HepG2 (cell line): ENCODE measurements around the gene SIT1. TPM values are rescaled to one million over a fixed set of nuclear protein-coding genes. Genes with fewer than 3 reads are reported as not detected.

Experiments used
- CENPT ChIP-seq: sonication (generic); formaldehyde crosslinking; IDR thresholded peaks from 2 replicates; pipeline ENCODE4 v1.8.0; 2022; ENCODE audit warnings: low read depth, mild to moderate bottlenecking, moderate library complexity, missing genetic modification reagents
- ETV5 ChIP-seq: IDR thresholded peaks from 2 replicates; pipeline ENCODE4 v1.6.1; 2018; ENCODE audit warnings: missing biosample characterization, missing genetic modification reagents, inconsistent platforms, borderline replicate concordance
- FOXM1 ChIP-seq: sonication (generic); formaldehyde crosslinking; IDR thresholded peaks from 2 replicates; pipeline ENCODE4 v1.5.0; 2020; ENCODE audit warnings: missing genetic modification reagents
- HDAC1 ChIP-seq: sonication (generic); formaldehyde crosslinking; IDR thresholded peaks from 2 replicates; pipeline ENCODE4 v1.5.1; 2020; ENCODE audit warnings: mild to moderate bottlenecking, missing genetic modification reagents
- HNRNPH1 ChIP-seq: fragments of 200-400 bp; formaldehyde crosslinking; optimal IDR thresholded peaks from 2 replicates; pipeline ENCODE3; 2017; ENCODE audit warnings: mild to moderate bottlenecking, low read depth, low read length
- KDM4B ChIP-seq: sonication (generic); formaldehyde crosslinking; IDR thresholded peaks from 2 replicates; pipeline ENCODE4 v1.4.0; 2020; ENCODE audit warnings: missing genetic modification reagents
- KLF9 ChIP-seq: IDR thresholded peaks from 2 replicates; pipeline ENCODE4 v1.6.1; 2016; ENCODE audit warnings: low read depth
- NFKBIZ ChIP-seq: IDR thresholded peaks from 2 replicates; pipeline ENCODE4 v1.6.1; 2018; ENCODE audit warnings: missing genetic modification reagents, missing compliant biosample characterization
- SMYD3 ChIP-seq: sonication (generic); formaldehyde crosslinking; IDR thresholded peaks from 2 replicates; pipeline ENCODE4 v1.8.1; 2023; ENCODE audit warnings: mild to moderate bottlenecking, missing genetic modification reagents
- ZNF441 ChIP-seq: sonication (generic); formaldehyde crosslinking; IDR thresholded peaks from 2 replicates; pipeline ENCODE4 v1.7.0; 2021; ENCODE audit warnings: missing genetic modification reagents, borderline replicate concordance
- ZNF652 ChIP-seq: IDR thresholded peaks from 2 replicates; pipeline ENCODE4 v1.6.1; 2016; ENCODE audit warnings: low read depth, borderline replicate concordance
- ZNF724P ChIP-seq: sonication (generic); formaldehyde crosslinking; IDR thresholded peaks from 2 replicates; pipeline ENCODE4 v1.8.0; 2022; ENCODE audit warnings: missing genetic modification reagents, borderline replicate concordance
- ZNF781 ChIP-seq: sonication (generic); formaldehyde crosslinking; IDR thresholded peaks from 2 replicates; pipeline ENCODE4 v1.5.1; 2020; ENCODE audit warnings: borderline replicate concordance, mild to moderate bottlenecking, missing genetic modification reagents; ENCODE audit errors: not compliant biosample characterization
- ZNF788 ChIP-seq: sonication (generic); formaldehyde crosslinking; IDR thresholded peaks from 2 replicates; pipeline ENCODE4 v1.5.0; 2020; ENCODE audit warnings: mild to moderate bottlenecking, missing genetic modification reagents, borderline replicate concordance
- ZSCAN25 ChIP-seq: sonication (generic); formaldehyde crosslinking; IDR thresholded peaks from 2 replicates; pipeline ENCODE4 v1.8.0; 2022; ENCODE audit warnings: mild to moderate bottlenecking, missing genetic modification reagents
- ZSCAN30 ChIP-seq: sonication (generic); formaldehyde crosslinking; IDR thresholded peaks from 2 replicates; pipeline ENCODE4 v1.5.0; 2020; ENCODE audit warnings: mild to moderate bottlenecking, missing genetic modification reagents
- polyA plus RNA-seq, 8 experiments: library from polyadenylated mRNA; depleted of rRNA in 3 of 8; stranded (reverse) in 7 of 8; unstranded in 1 of 8; fragments of >200 nt; fragmentation: Illumina TruSeq in 4 of 8; extraction: Trizol in 4 of 8; gene quantifications; 2 replicates each; pipeline versions ENCODE4 v1.2.1 to v1.2.3, GENCODE V29; 2011 to 2016; ENCODE audit warnings: low read depth in 4 of 8, missing spikeins in 1 of 8, mixed read lengths in 1 of 8; ENCODE audit not compliant: insufficient read depth in 1 of 8
- total RNA-seq, 5 experiments: library from RNA; depleted of rRNA; stranded (reverse); fragments of >200 nt; fragmentation: Illumina TruSeq; extraction: Trizol; gene quantifications; 2 replicates each; pipeline ENCODE4 v1.2.3, GENCODE V29; 2016; ENCODE audit warnings: low read depth in 1 of 5
- TF ChIP-seq, protein P1 (sequence below): IDR thresholded peaks from 2 replicates; pipeline ENCODE4 v1.6.1; 2016; ENCODE audit warnings: low read depth, missing genetic modification reagents, missing compliant biosample characterization
- TF ChIP-seq, protein P2 (sequence below): sonication (generic); formaldehyde crosslinking; conservative IDR thresholded peaks from 2 replicates; pipeline ENCODE4 v1.8.0; 2022; ENCODE audit warnings: missing genetic modification reagents

SIT1 gene
- total and polyA plus RNA-seq, 2 of the 13 experiments (the other 11 are each of a cell fraction or from before 2014, with no cell fraction given) = 0.09 to 6.7 TPM

GRCh38 chr9:35603986-35604577 lies 46.6 kb downstream of the SIT1 start (continued):
- TF ChIP-seq SMYD3 (peak; percentile 78), HNRNPH1 (peak; percentile 73), ETV5 (CRISPR knock-in tag) (peak; percentile 78; the same call in 1 of the 2 replicates), ZNF781 (CRISPR knock-in tag) (peak; percentile 20), NFKBIZ (CRISPR knock-in tag) (0 out of 2 replicates have a peak, but pooled peaks have one; percentile 52), ZNF441 (peak; percentile 67), KLF9 (CRISPR knock-in tag) (peak; percentile 80; the same call in 1 of the 2 replicates), ZNF724P (CRISPR knock-in tag) (no peak; the same call in 1 of the 2 replicates), ZSCAN25 (no peak), KDM4B (CRISPR knock-in tag) (0 out of 2 replicates have a peak, but pooled peaks have one; percentile 7), ZSCAN30 (CRISPR knock-in tag) (no peak), ZNF652 (peak; percentile 83), FOXM1 (CRISPR knock-in tag) (no peak), HDAC1 (CRISPR knock-in tag) (peak; percentile 86), ZNF788 (CRISPR knock-in tag) (no peak), CENPT (CRISPR knock-in tag) (no peak)
- TF ChIP-seq, protein P1, sequence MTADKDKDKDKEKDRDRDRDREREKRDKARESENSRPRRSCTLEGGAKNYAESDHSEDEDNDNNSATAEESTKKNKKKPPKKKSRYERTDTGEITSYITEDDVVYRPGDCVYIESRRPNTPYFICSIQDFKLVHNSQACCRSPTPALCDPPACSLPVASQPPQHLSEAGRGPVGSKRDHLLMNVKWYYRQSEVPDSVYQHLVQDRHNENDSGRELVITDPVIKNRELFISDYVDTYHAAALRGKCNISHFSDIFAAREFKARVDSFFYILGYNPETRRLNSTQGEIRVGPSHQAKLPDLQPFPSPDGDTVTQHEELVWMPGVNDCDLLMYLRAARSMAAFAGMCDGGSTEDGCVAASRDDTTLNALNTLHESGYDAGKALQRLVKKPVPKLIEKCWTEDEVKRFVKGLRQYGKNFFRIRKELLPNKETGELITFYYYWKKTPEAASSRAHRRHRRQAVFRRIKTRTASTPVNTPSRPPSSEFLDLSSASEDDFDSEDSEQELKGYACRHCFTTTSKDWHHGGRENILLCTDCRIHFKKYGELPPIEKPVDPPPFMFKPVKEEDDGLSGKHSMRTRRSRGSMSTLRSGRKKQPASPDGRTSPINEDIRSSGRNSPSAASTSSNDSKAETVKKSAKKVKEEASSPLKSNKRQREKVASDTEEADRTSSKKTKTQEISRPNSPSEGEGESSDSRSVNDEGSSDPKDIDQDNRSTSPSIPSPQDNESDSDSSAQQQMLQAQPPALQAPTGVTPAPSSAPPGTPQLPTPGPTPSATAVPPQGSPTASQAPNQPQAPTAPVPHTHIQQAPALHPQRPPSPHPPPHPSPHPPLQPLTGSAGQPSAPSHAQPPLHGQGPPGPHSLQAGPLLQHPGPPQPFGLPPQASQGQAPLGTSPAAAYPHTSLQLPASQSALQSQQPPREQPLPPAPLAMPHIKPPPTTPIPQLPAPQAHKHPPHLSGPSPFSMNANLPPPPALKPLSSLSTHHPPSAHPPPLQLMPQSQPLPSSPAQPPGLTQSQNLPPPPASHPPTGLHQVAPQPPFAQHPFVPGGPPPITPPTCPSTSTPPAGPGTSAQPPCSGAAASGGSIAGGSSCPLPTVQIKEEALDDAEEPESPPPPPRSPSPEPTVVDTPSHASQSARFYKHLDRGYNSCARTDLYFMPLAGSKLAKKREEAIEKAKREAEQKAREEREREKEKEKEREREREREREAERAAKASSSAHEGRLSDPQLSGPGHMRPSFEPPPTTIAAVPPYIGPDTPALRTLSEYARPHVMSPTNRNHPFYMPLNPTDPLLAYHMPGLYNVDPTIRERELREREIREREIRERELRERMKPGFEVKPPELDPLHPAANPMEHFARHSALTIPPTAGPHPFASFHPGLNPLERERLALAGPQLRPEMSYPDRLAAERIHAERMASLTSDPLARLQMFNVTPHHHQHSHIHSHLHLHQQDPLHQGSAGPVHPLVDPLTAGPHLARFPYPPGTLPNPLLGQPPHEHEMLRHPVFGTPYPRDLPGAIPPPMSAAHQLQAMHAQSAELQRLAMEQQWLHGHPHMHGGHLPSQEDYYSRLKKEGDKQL (CRISPR knock-in tag) = no peak
- TF ChIP-seq, protein P2, sequence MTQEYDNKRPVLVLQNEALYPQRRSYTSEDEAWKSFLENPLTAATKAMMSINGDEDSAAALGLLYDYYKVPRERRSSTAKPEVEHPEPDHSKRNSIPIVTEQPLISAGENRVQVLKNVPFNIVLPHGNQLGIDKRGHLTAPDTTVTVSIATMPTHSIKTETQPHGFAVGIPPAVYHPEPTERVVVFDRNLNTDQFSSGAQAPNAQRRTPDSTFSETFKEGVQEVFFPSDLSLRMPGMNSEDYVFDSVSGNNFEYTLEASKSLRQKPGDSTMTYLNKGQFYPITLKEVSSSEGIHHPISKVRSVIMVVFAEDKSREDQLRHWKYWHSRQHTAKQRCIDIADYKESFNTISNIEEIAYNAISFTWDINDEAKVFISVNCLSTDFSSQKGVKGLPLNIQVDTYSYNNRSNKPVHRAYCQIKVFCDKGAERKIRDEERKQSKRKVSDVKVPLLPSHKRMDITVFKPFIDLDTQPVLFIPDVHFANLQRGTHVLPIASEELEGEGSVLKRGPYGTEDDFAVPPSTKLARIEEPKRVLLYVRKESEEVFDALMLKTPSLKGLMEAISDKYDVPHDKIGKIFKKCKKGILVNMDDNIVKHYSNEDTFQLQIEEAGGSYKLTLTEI (CRISPR knock-in tag) = no peak
